ENCODE data around the gene CS. TPM values are rescaled to one million over a fixed set of nuclear protein-coding genes. Genes with fewer than 3 reads are reported as not detected.

CS gene
- polyA plus RNA-seq, 1 donor from 2014 or later, result 65.7 TPM

GRCh38 chr12:56222531-56222895 lies 77.6 kb downstream of the CS start:
- Histone ChIP-seq H3K9ac (ENCODE audit: low read length) (peak overlapping the region; percentile 97), H3F3A (ENCODE audit: insufficient read depth, low read length, poor library complexity, severe bottlenecking) (peaks cover 5% of the 10 kb centered on the region), H3K9me2 (ENCODE audit: insufficient read depth, low read length) (no peaks in the 10 kb centered on the region), H2AFZ (ENCODE audit: low read depth, low read length) (peak overlapping the region; percentile 86), H3K79me2 (replicated peaks; ENCODE audit: insufficient read depth, low read length) (peaks cover 9% of the 10 kb centered on the region), H3K27ac (ENCODE audit: low read length) (peak overlapping the region; percentile 99), H3K4me3 (ENCODE audit: low read length) (peak overlapping the region; percentile 78), H3K4me2 (ENCODE audit: low read length) (peak overlapping the region; percentile 93), H4K20me1 (ENCODE audit: insufficient read depth) (no peaks in the 10 kb centered on the region), H3K27me3 (ENCODE audit: insufficient read depth, low read depth, low read length) (no peaks in the 10 kb centered on the region), H3K36me3 (ENCODE audit: insufficient read depth, low read length) (no peaks in the 10 kb centered on the region), H3K9me3 (ENCODE audit: low read length) (no peaks in the 10 kb centered on the region)
- TF ChIP-seq MXI1 (conservative IDR thresholded peaks at IDR 0.05; ENCODE audit: poor library complexity, severe bottlenecking) (no peak), RAD21 (conservative IDR thresholded peaks at IDR 0.05) (no peak), POLR2AphosphoS5 (IDR thresholded peaks at IDR 0.05) (no peak), TAF1 (IDR thresholded peaks at IDR 0.05; ENCODE audit: low read depth) (no peak), EP300 (conservative IDR thresholded peaks at IDR 0.05; ENCODE audit: poor library complexity, severe bottlenecking) (no peak), EZH2 (IDR thresholded peaks at IDR 0.05; ENCODE audit: borderline replicate concordance, insufficient read depth, low read length, poor library complexity, severe bottlenecking) (no peak), SMC3 (conservative IDR thresholded peaks at IDR 0.05; ENCODE audit: poor library complexity) (no peak), CTCF (IDR thresholded peaks at IDR 0.05; ENCODE audit: poor library complexity, severe bottlenecking) (no peak), REST (IDR thresholded peaks at IDR 0.05; ENCODE audit: borderline replicate concordance) (no peak)

- Histone ChIP-seq H3K4me2 (ENCODE audit: low read length) (peak within 1 kb of the TSS; percentile 93), H3K27ac (ENCODE audit: low read length) (peak within 1 kb of the TSS; percentile 99), H3K4me3 (ENCODE audit: low read length) (peak within 1 kb of the TSS; percentile 78), H3K27me3 (ENCODE audit: insufficient read depth, low read depth, low read length) (no peaks in the 10 kb centered on the region), H4K20me1 (ENCODE audit: insufficient read depth) (no peaks in the 10 kb centered on the region), H3K36me3 (ENCODE audit: insufficient read depth, low read length) (no peaks in the 10 kb centered on the region), H2AFZ (ENCODE audit: low read depth, low read length) (peak within 1 kb of the TSS; percentile 86), H3K79me2 (replicated peaks; ENCODE audit: insufficient read depth, low read length) (peaks cover 9% of the 10 kb centered on the region), H3K9ac (ENCODE audit: low read length) (peak within 1 kb of the TSS; percentile 97), H3K9me2 (ENCODE audit: insufficient read depth, low read length) (no peaks in the 10 kb centered on the region), H3K9me3 (ENCODE audit: low read length) (no peaks in the 10 kb centered on the region), H3F3A (ENCODE audit: insufficient read depth, low read length, poor library complexity, severe bottlenecking) (peaks cover 5% of the 10 kb centered on the region)
- TF ChIP-seq POLR2AphosphoS5 (IDR thresholded peaks at IDR 0.05) (peak; percentile 97), RAD21 (conservative IDR thresholded peaks at IDR 0.05) (no peak), TAF1 (IDR thresholded peaks at IDR 0.05; ENCODE audit: low read depth) (no peak), EZH2 (IDR thresholded peaks at IDR 0.05; ENCODE audit: borderline replicate concordance, insufficient read depth, low read length, poor library complexity, severe bottlenecking) (no peak), CTCF (IDR thresholded peaks at IDR 0.05; ENCODE audit: poor library complexity, severe bottlenecking) (no peak), EP300 (conservative IDR thresholded peaks at IDR 0.05; ENCODE audit: poor library complexity, severe bottlenecking) (peak; percentile 38), MXI1 (conservative IDR thresholded peaks at IDR 0.05; ENCODE audit: poor library complexity, severe bottlenecking) (peak; percentile 68), REST (IDR thresholded peaks at IDR 0.05; ENCODE audit: borderline replicate concordance) (peak; percentile 21), SMC3 (conservative IDR thresholded peaks at IDR 0.05; ENCODE audit: poor library complexity) (no peak)
These were observed 78.2 kb downstream of the CS start, which contains the start of gene RNF41 for GRCh38 chr12:56221757-56222530. TSS of gene RNF41 (minus strand) at chr12:56221922. CDS start at chr12:56214047, 7,875 bp downstream.
